ENCODE data around the gene ZDHHC16.
A peak's percentile ranks its signal among the peaks of the same experiment; 100 is the strongest.
"Not testable (repeated sequence)": the region's sequence is repeated elsewhere in the genome, so short reads cannot be mapped to it uniquely, and the experiment has no call there.

ZDHHC16 gene

DNA sequence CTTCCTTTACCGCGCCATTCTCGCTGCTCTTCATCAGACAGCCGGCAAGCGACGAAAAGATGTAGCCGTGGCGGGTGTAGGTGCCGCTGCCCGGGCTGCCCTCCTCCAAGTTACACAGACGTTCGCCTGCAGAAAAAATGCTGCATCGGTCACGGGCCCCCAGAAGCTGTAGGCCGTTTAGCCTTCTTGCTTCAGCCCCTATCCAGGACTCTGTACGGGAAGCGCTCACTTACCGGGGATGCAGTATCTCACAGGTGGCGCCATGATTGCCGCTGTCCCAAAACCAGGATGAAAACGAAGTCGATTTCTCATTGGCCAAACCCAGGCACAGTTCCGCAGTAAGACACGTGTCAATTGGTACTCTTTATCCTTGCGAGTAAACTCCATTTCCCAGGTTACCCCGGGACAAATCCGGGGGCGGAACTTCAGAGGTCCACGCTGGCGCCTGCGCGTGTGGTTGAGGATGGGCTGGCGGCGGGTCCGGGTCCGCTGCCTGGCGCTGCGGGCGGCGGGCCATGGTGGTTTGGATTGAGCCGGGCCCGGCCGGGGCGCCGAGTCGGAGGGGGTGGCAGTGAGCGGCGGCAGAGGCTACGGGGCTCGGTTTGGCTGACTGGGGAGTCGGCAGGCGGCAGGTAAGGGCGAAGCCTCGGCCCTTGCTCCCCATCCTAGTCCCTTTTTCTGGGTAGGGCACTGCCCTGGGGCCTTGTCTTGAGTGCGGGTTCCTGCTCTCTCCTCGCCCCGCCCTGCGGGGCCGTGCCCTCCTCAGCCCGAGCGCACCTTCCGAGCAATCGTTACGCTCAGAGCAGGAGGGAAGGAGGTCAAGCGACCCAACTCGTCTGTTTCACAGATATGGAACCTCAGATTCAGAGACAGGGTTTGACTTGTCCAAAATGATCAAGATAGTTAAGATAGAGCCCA is at the start of gene ZDHHC16, which contains the start of gene EXOSC1:
Gene ZDHHC16, plus strand, starts transcription at position 454 of the 918 bp plus-strand sequence. CDS start 5,501 bp downstream, outside the sequence.
Gene EXOSC1, minus strand, starts transcription at position 285 of the 918 bp plus-strand sequence. Its CDS starts 21 bp downstream, at position 264.
- peak; percentile 85 for DNase-seq

DNA sequence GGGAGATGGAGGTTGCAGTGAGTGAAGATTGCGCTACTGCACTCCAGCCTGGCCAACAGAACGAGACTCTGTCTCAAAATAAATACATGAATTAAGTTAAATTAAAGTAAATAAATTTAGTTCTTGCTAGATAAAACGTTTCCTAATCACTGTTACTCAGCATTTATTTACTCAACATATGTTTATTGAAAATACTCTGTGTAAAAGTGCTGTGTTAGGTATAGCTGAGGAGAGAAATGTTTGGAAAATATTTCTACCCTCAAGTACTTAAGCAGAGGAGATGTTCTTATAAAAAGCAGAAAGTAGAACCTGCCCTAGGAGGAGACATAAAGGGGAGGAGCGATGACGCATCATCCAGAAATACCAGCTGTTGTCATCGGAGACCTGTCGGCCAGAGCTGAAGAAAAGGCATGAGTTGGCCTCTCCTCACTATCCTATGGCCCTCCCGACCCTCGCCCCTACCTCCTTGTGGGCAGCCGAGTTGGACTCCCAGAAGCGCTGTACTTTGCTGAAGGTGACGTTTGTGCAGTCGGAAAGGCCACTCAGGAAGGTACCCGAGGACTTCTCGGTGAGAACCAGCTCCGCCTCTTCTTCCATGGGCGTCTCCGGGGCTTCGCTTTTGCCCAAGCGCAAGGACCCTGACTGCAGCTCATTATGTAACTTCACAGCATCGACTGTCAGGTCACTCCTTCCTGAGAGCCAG is 46.0 kb upstream of the ZDHHC16 start:
- peak; percentile 36 for DNase-seq

DNA sequence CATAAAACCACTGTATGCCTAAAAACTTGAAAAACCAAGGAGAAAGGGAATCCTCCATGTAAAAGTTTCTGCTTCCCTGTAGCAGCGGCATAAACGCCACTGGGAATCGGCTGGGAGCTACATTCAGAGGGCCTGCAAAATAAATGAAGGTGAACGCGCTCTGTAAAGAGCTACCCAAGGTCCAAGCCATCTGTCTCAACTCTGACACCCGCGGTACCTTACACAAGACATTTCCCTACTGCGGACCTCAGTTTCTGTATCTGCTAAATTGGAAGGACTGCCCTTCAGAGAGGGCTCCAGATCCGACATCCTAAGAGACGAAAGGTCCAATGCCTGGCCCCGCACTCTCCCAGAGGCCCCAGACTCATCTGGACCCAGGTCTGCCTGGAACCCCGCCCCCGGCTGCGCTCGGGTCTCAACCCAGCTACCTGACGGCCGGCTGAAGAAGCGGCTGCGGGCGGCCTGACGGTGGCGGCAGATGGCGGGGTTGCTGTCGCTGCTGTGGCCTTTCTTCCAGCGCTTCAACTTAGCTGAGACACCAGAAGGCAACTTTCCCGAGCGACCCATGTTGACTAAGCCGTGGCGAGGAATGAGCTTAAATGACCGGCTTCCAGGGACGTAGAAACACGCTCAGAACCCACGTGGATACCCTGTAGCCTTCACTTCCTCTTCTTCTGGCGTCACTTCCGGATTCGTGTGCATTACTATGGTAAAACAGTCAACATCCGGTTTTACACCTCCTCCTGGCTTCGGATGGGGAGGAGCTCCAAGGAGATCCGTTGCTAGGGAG is 45.1 kb upstream of the ZDHHC16 start, which contains the start of gene RRP12:
Gene RRP12, minus strand, starts transcription at position 676 of the 790 bp plus-strand sequence. Its CDS starts 109 bp downstream, at position 567.
- peak; percentile 72 for DNase-seq

DNA sequence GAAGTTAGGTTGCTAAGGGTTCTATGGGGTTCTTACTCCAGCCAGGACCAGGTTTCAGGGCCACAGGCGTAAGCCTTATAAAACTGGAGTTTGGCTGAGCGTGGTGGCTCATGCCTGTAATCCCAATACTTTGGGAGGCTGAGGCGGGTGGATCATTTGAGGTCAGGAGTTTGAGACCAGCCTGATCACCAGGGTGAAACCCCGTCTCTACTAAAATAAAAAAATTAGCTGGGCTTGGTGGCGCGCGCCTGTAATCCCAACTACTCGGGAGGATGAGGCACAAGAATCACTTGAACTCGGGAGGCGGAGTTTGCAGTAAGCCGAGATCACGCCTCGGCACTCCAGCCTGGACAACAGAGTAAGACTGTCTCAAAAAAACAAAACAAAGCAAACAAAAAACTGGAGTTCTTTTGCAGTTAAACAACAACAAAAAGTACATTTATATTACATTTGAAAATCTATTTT is 44.5 kb upstream of the ZDHHC16 start:
- no peak for DNase-seq

DNA sequence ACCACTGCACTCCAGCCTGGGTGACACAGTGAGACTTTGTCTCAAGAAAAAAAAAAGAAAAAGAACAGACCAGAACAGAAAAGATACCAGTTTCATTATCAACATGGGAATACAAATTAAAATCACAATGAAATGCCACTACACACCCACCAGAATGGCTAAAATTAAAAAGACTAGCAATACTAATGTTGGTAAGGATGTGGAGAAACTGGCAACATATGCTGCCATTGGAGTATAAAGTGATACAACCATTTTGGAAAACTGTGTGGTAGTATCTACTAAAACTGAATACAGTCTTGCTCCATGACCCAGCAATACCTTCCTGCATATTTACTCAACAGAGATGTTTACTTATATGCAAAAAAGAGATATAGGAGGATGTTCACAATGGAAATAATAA is 41.9 kb upstream of the ZDHHC16 start:
- DNase-seq: no peak

DNA sequence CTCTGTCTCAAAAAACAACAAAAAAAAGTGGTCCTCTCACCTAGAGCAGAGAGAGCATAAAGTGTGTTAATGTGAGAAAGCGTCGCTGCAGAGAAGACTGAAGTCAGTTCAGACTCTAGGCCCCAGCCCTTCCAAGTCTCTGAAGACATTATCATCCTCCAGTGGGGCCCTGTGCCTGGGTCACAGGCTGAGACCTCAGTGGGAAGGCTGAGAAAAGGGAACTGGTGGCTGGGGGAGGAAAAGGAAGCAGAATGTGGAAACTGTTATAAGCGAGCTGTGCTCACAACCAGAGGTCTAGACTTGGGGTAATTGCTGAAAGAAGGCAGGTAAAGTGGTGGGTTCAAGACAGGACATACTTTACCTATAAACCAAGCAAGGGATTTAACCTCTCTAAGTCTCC is 39.9 kb upstream of the ZDHHC16 start:
- no peak for DNase-seq

DNA sequence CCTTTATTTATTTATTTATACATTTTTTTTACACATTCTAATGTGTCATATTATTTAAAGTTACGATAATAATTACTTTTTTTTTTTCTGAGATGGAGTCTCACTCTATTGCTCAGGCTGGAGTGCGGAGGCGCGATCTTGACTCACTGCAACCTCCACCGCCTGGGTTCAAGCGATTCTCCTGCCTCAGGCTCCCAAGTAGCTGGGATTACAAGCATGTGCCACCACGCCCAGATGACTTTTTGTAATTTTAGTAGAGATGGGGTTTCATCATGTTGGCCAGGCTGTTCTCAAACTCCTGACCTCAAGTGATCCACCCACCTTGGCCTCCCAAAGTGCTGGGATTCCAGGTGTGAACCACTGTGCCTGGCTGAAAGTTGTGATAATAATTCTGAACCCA is 39.5 kb upstream of the ZDHHC16 start:
- DNase-seq: not testable (repeated sequence)

DNA sequence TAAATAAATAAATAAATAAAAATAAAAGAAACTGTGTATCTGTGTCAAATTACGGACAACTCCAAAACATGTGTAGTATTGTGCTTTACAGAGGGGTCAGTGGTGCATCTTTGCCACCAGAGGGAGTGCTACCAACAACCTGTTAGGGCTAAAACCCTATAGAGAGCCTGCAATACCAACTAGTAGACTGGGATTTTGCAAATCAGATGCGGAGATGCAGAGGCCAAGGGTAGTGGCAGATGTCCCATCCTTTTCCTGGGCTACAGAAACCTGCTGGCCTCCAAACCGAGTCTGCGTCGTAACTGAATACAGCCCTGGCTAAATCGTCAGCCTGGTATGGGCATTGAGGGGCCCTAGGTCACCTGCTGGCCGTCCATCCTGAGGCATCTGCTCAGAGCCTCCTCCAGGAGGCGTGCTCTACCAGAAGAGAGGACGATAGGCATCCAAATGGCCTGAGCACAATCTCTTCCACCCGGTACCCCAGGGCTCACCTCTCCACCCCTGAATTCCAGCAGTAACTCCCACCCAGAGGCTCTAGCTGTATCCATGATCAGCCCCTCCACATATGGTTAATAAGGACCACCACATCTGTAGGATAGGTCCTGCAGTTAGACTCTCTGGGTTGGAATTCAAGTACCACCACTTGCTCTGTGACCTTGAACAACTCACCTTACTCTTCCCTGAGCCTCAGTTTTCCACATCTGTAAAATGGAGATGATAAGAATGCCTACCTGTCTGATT is 38.6 kb upstream of the ZDHHC16 start:
- peak; percentile 47 for DNase-seq

DNA sequence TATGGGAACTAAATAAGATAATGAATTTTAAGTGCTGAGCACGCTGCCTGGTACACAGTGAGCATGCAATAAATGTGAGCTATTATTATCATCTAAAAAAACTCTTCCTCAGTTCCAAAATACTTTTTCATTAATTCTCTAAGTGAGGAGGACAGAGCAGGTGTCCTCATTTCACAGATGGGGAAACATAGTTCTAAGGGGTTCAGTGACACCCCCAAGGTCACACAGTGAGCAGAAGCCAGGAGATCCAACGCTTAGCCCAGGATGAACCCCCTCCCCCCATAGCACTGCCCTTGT is 38.1 kb upstream of the ZDHHC16 start:
- no peak for DNase-seq

DNA sequence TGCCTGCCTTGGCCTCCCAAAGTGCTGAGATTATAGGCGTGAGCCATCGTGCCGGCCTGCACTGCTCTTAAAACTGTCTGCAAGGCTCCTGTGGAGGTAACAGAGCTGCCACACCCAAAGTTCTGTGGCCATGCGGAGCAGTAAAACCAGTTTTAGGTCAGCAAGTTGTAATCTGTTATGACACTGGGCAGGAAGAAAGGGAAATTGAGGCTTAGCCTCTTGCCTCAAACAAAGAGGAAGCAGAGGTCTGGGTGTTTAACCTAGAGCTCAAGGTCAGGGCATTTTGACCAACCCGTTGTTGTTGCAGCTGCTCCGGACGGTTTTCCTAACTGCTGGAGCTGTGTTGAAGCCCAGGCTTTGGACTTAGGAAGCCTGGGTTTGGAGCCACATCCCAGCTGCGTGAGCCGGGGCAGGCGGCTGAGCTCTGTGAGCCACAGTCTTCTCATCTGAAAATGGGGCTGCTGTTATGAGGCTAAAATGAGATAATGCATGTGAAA is 37.4 kb upstream of the ZDHHC16 start:
- no peak for DNase-seq

DNA sequence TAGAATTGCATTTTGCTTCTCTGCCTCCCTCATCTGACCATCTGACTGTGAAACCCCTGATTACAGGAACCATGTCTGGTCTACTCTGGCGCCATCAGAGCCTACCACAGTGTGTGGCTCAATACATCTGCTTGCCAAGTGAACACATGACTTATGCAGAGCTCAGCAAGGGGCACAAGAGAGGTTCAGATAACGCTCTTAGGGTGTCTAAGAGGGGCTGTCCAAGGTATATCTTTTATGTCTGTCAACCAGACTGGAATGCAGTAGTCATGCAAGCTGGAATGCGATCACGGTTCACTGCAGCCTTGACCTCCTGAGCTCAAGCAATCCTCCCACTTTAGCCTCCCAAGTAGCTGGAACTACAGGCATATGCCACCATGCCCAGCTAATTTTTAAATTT is 34.6 kb upstream of the ZDHHC16 start:
- no peak for DNase-seq

DNA sequence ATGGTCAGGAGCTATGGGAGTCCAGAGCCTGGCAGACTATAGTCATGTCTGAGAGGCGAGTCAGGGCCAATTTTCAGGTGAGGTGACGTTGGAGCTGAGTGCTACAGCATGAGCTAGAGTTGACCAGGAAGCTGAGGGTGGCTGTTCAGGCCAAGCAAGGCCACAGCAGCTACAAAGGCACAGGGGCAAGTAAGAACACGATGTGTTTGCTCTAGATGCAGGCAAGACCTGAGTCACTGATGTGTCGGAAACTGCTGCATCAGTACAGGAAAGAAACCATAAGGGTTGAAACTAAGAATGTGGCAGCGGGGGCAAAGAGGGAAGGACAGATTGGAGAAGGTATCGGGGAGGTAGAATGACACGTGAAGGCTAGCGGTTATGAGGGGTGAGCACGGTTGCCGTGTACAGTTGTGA is 33.1 kb upstream of the ZDHHC16 start:
- DNase-seq: no peak

DNA sequence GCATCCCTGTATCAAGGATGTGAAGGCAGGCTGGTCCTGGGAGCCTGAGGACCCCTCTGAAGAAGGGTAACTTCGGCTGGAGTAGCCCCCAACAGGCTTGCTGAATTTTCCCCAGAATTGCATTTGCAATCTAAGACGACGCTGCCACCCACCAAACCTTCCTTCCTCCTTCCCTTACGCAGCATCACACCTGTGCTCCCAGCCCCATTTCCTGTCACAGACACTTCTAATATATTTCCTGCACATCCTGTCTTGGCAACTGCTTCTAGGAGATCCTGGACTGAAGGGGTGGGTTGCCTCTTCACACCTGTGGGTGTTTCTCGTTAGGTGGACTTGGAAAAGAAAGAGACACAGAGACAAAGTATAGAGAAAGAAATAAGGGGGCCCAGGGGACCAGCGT is 29.4 kb upstream of the ZDHHC16 start:
- DNase-seq: no peak

DNA sequence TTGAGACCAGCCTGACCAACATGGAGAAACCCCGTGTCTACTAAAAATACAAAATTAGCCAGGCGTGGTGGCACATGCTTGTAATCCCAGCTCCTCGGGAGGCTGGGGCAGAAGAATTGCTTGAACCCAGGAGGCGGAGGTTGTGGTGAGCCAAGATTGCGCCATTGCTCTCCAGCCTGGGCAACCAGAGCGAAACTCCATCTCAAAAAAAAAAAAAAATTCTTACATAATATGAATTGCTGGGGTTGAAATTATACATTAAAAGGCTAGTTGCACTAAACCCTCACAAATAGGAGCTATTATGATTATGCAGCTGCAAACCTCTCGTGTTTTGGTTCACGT is 22.2 kb upstream of the ZDHHC16 start:
- DNase-seq: not testable (repeated sequence)

DNA sequence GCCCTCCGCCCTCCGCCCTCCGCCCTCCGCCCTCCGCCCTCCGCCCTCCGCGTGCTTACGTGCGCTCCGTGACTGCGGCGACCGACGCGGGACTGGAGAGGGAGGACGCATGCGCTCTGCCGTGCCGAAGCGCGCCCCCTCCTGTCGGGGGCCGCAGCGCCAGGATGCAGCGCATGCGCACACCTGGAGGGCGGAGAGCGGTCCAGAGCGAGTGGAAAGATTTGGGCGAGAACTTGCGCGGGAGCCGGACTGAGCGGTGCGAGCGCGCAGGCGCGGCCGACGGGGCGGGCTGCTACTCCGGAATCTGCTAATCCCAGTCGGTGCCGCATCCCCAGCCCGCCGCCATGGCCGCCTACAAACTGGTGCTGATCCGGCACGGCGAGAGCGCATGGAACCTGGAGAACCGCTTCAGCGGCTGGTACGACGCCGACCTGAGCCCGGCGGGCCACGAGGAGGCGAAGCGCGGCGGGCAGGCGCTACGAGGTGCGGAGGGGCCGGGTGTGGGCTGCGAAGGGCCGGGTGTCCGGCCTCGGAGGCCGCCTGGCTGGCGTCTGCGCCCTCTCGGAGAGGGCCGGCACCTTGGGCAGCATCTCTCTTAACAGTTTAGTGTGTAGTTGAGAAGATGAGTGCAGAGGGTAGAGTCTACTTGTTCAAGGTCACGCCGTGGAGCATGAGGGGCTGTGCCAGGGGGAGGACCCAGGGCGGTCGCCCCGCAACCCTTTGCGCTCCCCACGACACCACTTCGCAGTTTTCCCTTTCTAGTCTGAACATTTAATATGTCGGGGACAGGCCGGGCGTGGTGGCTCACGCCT is 19.8 kb upstream of the ZDHHC16 start, which contains the start of gene PGAM1:
Gene PGAM1, plus strand, starts transcription at position 228 of the 812 bp plus-strand sequence. Its CDS starts 117 bp downstream, at position 345.
- DNase-seq: peak; percentile 93

DNA sequence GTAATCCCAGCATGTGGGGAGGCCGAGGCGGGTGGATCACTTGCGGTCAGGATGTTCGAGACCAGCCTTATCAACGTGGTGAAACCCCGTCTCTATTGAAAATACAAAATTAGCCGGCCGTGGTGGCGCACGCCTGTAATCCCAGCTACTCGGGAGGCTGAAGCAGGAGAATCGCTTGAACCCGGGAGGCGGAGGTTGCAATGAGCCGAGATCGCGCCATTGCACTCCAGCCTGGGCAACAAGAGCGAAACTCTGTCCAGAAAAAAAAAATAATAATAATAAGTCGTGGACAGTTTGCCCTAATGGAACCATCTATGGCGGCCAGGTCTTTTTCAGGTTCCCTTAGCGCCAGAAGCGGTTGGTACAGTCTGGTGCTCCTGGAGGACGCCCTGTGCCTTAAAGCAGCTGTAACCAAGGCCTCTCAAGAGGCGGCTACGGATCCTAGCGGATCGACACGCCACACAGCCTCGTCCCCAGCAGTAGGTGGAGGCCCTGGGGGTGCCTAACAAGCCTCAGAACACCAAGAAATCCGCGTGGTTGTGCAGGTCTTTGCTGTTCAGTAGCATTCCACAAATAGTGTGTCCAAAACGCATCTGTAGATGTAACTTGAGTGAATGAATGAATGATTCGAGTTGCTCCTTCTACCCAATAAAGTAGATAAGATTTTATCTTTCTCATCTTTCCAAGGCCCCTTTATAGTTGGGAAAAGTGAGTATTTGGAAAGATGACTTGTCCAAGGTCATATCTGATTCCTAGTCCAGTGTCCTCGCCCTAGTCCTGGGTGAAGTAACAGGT is 19.0 kb upstream of the ZDHHC16 start:
- DNase-seq: no peak

DNA sequence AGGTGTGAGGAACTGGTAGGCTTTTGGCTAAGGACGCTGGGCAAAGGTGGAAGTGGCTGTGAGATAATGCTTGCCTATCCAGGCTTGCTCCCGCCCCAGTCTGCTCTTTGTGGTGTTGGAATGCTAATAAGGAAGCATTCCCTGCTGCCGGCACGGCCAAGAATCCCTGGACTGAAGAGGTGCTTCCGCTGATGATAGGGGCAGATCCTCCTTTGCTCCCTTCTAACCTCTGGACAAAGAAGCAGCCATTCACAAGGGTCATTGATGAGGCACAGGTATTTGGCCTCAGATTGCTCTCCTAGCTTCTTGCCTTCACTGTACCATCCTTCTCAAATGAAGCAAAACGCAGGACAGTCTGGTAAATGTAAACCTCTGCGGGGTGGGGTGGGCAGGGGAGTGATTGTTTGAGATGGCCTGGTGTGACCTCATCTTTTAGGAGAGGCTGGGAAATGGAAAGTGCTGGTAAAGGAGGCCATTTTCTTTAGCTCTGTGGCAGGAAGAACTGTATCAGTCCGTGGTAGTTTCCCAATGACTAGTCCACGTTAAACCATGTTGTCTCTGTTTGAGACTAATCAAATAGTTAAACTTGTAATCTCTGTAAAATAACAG is 18.3 kb upstream of the ZDHHC16 start:
- DNase-seq: no peak

DNA sequence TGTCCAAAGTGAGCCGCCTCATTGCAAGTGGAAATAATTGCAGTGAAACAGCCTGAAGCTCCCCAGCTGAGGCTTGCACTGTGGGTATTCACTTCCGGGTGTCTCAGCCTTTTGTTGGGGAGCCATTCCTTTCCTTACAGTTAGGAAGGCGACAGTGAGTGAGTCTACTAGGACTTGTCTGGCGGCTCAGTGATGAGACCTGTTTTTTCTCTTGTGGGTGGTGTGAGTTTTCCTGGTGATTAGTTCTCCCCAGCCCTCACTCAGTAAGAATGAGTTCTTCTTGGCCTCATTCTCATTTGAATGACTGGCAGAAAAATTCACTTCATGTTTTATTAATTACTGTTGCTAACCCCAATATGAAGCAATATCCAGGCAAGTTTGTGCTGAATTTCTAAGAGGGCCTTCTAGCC is 17.4 kb upstream of the ZDHHC16 start:
- peak; percentile 27 for DNase-seq

DNA sequence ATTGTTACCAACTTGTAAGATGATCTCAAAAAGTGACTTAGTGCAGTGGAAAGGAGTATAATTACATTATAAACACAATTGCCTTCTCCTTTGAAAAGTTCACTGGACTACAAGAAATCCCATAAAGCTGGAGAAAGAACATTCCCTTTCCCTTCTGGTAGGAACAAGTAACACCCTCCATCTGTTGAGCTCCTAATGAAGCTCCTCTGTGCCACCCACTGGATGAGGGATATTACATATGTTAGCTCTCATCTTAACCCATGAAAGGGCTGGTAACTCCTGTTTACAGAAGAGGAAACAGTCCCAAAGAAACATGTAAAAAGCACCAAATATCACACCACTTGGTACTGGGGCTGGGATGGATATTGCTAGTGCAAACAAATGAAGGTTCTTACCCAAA is 11.9 kb upstream of the ZDHHC16 start:
- no peak for DNase-seq

DNA sequence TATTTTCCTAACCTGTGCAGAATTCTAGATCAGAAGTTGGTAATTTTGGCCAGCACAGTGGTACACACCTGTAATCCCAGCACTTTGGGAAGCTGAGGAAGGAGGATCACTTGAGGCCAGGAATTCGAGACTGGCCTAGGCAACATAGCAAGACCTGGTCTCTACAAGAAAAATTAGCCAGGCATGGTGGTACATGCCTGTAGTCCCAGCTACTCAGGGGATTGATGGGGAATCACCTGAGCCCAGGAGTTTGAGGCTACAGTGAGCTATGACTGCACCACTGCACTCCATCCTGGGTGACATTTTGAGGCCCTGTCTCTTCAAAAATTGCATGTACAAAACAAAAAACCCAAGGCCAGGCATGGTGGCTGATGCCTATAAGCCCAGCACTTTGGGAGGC is 11.4 kb upstream of the ZDHHC16 start:
- DNase-seq: no peak

Data from activated CD4-positive, alpha-beta T cell treated with anti-CD3 and anti-CD28 coated beads, Interleukin-2, amount 50 U/mL, for 1 hour (primary cell).